HepG2 (cell line): ENCODE data around the gene ZNF428. TPM values are rescaled to one million over a fixed set of nuclear protein-coding genes. Genes with fewer than 3 reads are reported as not detected.

ENCODE experiments used
- AKAP8 ChIP-seq: sonication (generic); formaldehyde crosslinking; IDR thresholded peaks from 2 replicates; pipeline ENCODE4 v1.5.1; 2020; ENCODE audit warnings: mild to moderate bottlenecking, missing genetic modification reagents
- EP300 ChIP-seq, 3 experiments: sonication (generic) in 1 of 3; formaldehyde crosslinking in 1 of 3; IDR thresholded peaks; 2 replicates each; pipeline versions ENCODE4 v1.5.1 to v1.6.1; 2011 to 2020; ENCODE audit warnings: low read depth in 2 of 3, low read length in 2 of 3, borderline replicate concordance in 1 of 3, improper control_type of control experiment in 1 of 3, mild to moderate bottlenecking in 1 of 3, missing genetic modification reagents in 1 of 3, moderate library complexity in 1 of 3
- HMG20A ChIP-seq: IDR thresholded peaks from 2 replicates; pipeline ENCODE4 v1.6.1; 2016; ENCODE audit warnings: borderline replicate concordance
- MAFF ChIP-seq: IDR thresholded peaks from 2 replicates; pipeline ENCODE4 v1.6.1; 2011; ENCODE audit warnings: low read depth, low read length, improper control_type of control experiment
- NFE2L1 ChIP-seq: sonication (generic); formaldehyde crosslinking; IDR thresholded peaks from 2 replicates; pipeline ENCODE4 v1.4.0; 2020; ENCODE audit warnings: missing genetic modification reagents, mild to moderate bottlenecking, borderline replicate concordance
- REPIN1 ChIP-seq: sonication (generic); formaldehyde crosslinking; IDR thresholded peaks from 2 replicates; pipeline ENCODE4 v1.8.0; 2022; ENCODE audit warnings: missing genetic modification reagents, low read depth, mild to moderate bottlenecking, borderline replicate concordance
- SPEN ChIP-seq: sonication (generic); formaldehyde crosslinking; IDR thresholded peaks from 2 replicates; pipeline ENCODE4 v1.5.1; 2020; ENCODE audit warnings: low read depth, mild to moderate bottlenecking, missing genetic modification reagents
- ZBTB7B ChIP-seq: sonication (generic); formaldehyde crosslinking; IDR thresholded peaks from 2 replicates; pipeline ENCODE4 v1.4.0; 2020; ENCODE audit warnings: missing genetic modification reagents
- ZNF33B ChIP-seq: sonication (generic); formaldehyde crosslinking; IDR thresholded peaks from 2 replicates; pipeline ENCODE4 v1.5.1; 2020; ENCODE audit warnings: mild to moderate bottlenecking, missing genetic modification reagents
- ZNF781 ChIP-seq: sonication (generic); formaldehyde crosslinking; IDR thresholded peaks from 2 replicates; pipeline ENCODE4 v1.5.1; 2020; ENCODE audit warnings: borderline replicate concordance, mild to moderate bottlenecking, missing genetic modification reagents; ENCODE audit errors: not compliant biosample characterization
- polyA plus RNA-seq, 8 experiments: library from polyadenylated mRNA; depleted of rRNA in 3 of 8; stranded (reverse) in 7 of 8; unstranded in 1 of 8; fragments of >200 nt; fragmentation: Illumina TruSeq in 4 of 8; extraction: Trizol in 4 of 8; gene quantifications; 2 replicates each; pipeline versions ENCODE4 v1.2.1 to v1.2.3, GENCODE V29; 2011 to 2016; ENCODE audit warnings: low read depth in 4 of 8, missing spikeins in 1 of 8, mixed read lengths in 1 of 8; ENCODE audit not compliant: insufficient read depth in 1 of 8
- total RNA-seq, 5 experiments: library from RNA; depleted of rRNA; stranded (reverse); fragments of >200 nt; fragmentation: Illumina TruSeq; extraction: Trizol; gene quantifications; 2 replicates each; pipeline ENCODE4 v1.2.3, GENCODE V29; 2016; ENCODE audit warnings: low read depth in 1 of 5
- TF ChIP-seq, protein P1 (sequence below): sonication (generic); formaldehyde crosslinking; IDR thresholded peaks from 2 replicates; pipeline ENCODE4 v1.8.0; 2022; ENCODE audit warnings: mild to moderate bottlenecking, missing genetic modification reagents, moderate library complexity
- TF ChIP-seq, protein P2 (sequence below): sonication (generic); formaldehyde crosslinking; IDR thresholded peaks from 2 replicates; pipeline ENCODE4 v1.8.0; 2022; ENCODE audit warnings: mild to moderate bottlenecking, missing genetic modification reagents, moderate library complexity
- TF ChIP-seq, protein P3 (sequence below): sonication (generic); formaldehyde crosslinking; IDR thresholded peaks from 2 replicates; pipeline ENCODE4 v1.5.0; 2020; ENCODE audit warnings: mild to moderate bottlenecking, missing genetic modification reagents, borderline replicate concordance
- TF ChIP-seq, protein P4 (sequence below): IDR thresholded peaks from 2 replicates; pipeline ENCODE4 v1.6.1; 2012; ENCODE audit warnings: inconsistent platforms
- TF ChIP-seq, protein P5 (sequence below): sonication (generic); formaldehyde crosslinking; IDR thresholded peaks from 2 replicates; pipeline ENCODE4 v1.4.0; 2020; ENCODE audit warnings: missing genetic modification reagents, borderline replicate concordance

ZNF428 gene
- total and polyA plus RNA-seq, 2 of the 13 experiments (the other 11 are each of a cell fraction or from before 2014, with no cell fraction given) = 10.4 to 26.9 TPM

DNA sequence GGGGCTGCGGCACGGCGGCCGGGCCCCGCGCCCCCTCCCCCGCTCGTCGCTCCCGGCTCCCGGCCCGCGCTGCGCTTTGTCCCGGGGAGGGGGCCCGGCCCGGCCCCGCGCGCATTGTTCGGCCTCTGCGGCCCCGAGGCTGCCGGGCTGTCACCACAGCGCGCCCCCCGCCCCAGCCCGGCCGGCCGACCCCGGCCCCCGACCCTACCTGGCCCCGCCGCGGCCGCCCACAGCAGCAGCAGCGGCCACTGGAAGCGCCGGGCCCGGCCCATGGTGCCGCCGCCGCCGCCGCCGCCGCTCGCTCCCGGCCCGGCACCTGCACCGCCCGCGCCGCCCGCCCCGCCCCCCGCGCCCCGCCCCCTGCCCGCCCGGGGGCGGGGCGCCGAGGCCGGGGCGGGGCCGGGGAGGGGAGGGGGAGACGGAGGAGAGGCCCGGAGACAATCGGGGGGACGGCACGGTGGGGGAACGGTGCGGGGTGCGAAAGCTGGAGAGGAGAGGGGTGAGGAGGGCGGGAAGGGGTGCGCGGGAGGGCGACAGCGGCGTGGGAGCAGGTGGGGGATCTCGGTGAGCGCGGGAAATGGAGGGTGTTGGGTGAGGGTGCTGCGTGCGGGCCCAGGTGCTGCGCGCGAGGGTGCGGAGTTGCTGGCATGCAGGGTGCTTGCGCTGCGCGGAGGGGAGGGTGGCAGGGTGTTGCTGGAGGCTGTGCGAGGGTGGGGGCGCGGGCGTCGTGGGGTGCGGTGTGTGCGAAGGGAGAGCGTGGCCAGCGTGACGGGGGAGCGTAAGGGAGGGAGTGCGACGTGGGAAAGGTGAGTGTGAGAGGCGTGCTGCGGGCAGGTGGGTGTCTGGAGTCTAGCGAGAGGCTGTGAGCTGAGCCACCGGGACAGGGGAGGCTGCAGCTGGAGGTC is 20.3 kb upstream of the ZNF428 start, which contains the start of gene CADM4 (continued):
- TF ChIP-seq, protein P1, sequence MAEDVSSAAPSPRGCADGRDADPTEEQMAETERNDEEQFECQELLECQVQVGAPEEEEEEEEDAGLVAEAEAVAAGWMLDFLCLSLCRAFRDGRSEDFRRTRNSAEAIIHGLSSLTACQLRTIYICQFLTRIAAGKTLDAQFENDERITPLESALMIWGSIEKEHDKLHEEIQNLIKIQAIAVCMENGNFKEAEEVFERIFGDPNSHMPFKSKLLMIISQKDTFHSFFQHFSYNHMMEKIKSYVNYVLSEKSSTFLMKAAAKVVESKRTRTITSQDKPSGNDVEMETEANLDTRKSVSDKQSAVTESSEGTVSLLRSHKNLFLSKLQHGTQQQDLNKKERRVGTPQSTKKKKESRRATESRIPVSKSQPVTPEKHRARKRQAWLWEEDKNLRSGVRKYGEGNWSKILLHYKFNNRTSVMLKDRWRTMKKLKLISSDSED (CRISPR knock-in tag) = 0 out of 2 replicates have a peak, but pooled peaks have one; percentile 26
- TF ChIP-seq MAFF (no peak), HMG20A (CRISPR knock-in tag) (no peak), ZNF781 (peak; percentile 34), AKAP8 (0 out of 2 replicates have a peak, but pooled peaks have one; percentile 29), REPIN1 (CRISPR knock-in tag) (no peak), SPEN (CRISPR knock-in tag) (0 out of 2 replicates have a peak, but pooled peaks have one; percentile 24), EP300 (IDR thresholded peaks at IDR 0.05; ENCODE audit: low read depth in 2 of 2, low read length in 2 of 2) (no peak), EP300 (CRISPR knock-in tag; IDR thresholded peaks at IDR 0.05; ENCODE audit: borderline replicate concordance) (no peak), NFE2L1 (CRISPR knock-in tag) (no peak; the same call in 1 of the 2 replicates), ZBTB7B (CRISPR knock-in tag) (no peak), ZNF33B (CRISPR knock-in tag) (no peak)
- TF ChIP-seq, protein P2, sequence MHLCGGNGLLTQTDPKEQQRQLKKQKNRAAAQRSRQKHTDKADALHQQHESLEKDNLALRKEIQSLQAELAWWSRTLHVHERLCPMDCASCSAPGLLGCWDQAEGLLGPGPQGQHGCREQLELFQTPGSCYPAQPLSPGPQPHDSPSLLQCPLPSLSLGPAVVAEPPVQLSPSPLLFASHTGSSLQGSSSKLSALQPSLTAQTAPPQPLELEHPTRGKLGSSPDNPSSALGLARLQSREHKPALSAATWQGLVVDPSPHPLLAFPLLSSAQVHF (CRISPR knock-in tag) = 0 out of 2 replicates have a peak, but pooled peaks have one; percentile 62
- TF ChIP-seq, protein P3, sequence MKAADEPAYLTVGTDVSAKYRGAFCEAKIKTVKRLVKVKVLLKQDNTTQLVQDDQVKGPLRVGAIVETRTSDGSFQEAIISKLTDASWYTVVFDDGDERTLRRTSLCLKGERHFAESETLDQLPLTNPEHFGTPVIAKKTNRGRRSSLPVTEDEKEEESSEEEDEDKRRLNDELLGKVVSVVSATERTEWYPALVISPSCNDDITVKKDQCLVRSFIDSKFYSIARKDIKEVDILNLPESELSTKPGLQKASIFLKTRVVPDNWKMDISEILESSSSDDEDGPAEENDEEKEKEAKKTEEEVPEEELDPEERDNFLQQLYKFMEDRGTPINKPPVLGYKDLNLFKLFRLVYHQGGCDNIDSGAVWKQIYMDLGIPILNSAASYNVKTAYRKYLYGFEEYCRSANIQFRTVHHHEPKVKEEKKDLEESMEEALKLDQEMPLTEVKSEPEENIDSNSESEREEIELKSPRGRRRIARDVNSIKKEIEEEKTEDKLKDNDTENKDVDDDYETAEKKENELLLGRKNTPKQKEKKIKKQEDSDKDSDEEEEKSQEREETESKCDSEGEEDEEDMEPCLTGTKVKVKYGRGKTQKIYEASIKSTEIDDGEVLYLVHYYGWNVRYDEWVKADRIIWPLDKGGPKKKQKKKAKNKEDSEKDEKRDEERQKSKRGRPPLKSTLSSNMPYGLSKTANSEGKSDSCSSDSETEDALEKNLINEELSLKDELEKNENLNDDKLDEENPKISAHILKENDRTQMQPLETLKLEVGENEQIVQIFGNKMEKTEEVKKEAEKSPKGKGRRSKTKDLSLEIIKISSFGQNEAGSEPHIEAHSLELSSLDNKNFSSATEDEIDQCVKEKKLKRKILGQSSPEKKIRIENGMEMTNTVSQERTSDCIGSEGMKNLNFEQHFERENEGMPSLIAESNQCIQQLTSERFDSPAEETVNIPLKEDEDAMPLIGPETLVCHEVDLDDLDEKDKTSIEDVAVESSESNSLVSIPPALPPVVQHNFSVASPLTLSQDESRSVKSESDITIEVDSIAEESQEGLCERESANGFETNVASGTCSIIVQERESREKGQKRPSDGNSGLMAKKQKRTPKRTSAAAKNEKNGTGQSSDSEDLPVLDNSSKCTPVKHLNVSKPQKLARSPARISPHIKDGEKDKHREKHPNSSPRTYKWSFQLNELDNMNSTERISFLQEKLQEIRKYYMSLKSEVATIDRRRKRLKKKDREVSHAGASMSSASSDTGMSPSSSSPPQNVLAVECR (CRISPR knock-in tag) = peak; percentile 62
- TF ChIP-seq, protein P4, sequence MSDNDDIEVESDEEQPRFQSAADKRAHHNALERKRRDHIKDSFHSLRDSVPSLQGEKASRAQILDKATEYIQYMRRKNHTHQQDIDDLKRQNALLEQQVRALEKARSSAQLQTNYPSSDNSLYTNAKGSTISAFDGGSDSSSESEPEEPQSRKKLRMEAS = peak; percentile 88
- TF ChIP-seq, protein P5, sequence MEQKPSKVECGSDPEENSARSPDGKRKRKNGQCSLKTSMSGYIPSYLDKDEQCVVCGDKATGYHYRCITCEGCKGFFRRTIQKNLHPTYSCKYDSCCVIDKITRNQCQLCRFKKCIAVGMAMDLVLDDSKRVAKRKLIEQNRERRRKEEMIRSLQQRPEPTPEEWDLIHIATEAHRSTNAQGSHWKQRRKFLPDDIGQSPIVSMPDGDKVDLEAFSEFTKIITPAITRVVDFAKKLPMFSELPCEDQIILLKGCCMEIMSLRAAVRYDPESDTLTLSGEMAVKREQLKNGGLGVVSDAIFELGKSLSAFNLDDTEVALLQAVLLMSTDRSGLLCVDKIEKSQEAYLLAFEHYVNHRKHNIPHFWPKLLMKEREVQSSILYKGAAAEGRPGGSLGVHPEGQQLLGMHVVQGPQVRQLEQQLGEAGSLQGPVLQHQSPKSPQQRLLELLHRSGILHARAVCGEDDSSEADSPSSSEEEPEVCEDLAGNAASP (CRISPR knock-in tag) = peak; percentile 14; the same call in 1 of the 2 replicates
